GM18520 (cell line): ENCODE measurements around the gene APOL2.
"Not testable (repeated sequence)": the region's sequence is repeated elsewhere in the genome, so short reads cannot be mapped to it uniquely, and the experiment has no call there.

Experiments
- ATAC-seq: cut with Tn5 transposase; IDR thresholded peaks from one replicate; pipeline ENCODE4 v1.9.1; 2021; ENCODE audit not compliant: unreplicated experiment

The APOL2 gene

DNA sequence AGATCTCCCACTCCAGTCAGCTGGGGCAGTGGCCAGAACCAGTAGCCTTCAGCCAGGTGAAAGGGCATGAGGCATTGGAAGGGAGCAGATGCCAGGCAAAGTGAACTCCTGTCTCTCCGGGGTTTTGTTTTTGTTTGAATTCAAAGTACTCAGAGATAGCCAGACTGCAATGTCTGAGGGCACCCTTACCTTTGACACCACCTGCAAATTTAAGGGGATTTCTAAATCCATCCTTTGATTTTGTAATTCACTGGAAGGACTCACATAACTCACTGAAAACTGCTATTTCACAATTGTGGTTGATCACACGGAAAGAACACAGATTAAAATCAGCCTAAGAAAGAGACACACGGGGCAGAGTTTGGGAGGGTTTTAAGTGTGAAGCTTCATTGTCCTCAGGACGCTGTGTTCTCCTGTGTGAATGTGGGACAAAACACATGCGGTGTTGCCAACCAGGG lies 23.9 kb upstream of the APOL2 start:
- ATAC-seq: not testable (repeated sequence)

DNA sequence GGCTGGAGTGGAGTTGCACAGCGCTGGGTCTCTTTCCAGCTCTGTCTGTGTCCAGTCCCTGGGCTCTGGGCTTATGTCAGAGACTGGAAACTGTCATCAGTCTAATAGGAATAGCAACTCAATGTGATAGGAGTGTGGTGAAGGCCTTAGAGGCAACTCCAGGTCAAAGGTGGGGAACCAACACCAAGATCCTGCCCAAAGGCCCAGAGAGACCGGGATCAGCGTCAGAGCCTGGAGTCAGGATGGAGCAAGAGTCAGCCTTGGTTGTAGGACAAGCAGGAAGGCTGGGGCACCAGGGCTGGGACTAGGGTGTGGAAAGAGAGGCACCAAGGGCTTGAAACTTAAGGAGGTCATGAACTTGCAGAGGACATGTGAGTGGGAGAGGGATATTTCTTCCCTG lies 23.0 kb upstream of the APOL2 start:
- ATAC-seq: not testable (repeated sequence)

DNA sequence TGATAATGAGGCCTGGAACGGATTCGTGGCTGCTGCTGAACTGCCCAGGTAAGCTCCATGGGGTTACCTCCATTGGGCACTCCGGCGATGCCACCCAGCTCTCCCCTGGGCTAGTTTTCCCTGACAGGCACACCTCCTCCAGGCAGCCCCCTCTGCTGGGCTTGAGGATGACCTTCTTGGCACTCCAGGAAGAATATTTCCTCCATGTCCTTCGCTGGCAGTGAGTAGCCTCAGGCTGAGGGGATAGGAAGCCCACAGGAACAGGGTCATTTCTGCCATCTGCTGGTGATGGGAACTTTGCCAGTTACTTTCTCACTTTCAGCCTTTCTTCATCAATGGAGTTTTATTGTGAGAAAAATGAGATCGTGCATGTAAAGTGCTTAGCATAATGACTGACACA lies 22.3 kb upstream of the APOL2 start:
- not testable (repeated sequence) for ATAC-seq

DNA sequence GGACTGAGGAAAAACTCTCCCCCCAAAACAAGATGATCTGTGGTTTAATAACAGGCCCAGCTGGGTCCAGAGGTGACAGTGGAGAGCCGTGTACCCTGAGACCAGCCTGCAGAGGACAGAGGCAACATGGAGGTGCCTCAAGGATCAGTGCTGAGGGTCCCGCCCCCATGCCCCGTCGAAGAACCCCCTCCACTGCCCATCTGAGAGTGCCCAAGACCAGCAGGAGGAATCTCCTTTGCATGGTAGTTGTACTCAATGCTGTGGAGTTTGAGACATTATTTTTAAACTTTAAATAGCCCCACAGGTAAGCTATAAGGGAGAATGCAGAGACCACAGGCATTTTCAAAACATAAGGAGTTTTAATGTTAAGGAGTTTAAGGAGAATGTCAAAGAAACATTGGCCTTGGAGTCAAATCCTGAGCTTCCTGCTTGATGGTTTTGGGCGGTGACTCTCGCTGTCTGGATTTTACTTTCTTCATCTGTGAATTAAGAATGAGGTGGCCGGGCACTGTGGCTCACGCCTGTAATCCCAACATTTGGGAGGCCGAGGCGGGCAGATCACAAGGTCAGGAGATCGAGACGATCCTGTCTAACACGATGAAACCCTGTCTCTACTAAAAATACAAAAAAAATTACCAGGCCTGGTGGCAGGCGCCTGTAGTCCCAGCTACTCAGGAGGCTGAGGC lies 20.4 kb upstream of the APOL2 start:
- ATAC-seq: no peak

DNA sequence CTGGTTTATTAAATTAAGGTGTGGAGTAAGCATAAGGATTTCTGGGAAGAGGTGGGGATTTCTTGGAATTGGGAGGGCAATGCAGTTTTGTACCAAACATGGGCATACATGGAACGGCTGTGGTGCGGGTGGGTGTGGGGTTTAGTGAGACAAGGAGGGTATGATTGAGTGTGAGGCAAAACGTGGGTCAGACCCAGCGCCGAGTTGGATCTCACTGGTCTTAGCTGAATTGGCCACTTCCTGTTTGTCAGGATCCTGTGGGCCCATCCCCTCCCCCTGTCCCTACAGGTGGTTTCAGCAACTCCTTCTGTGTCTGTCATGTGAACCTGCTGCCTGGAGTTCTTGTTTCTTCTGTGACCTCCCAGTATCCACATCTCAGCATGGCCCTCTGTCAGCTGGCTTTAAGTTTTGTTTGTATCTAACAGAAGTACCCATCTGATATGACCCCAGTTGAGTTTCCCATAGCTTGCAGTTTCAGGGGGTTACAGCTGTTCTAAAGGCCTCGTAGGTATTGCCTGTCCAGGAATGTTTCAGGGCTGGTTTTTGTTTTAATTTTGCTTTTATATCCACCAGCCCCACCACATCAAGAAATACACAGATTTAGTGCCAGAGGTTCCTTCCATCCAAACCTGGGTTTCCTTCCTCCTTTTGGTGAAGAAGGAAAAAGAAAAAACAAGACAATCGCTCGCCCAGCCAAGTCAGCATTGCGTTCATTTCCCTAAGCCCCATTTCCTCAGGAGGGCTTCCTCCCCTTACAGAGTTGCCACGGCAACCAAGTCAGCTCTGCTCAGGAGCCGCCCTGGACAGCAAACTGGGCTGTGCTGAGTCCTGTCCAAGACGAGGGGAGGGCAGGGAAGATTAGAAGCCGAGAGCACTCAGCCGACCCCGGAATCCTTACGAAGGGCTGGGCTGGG lies 19.6 kb upstream of the APOL2 start:
- no peak for ATAC-seq

DNA sequence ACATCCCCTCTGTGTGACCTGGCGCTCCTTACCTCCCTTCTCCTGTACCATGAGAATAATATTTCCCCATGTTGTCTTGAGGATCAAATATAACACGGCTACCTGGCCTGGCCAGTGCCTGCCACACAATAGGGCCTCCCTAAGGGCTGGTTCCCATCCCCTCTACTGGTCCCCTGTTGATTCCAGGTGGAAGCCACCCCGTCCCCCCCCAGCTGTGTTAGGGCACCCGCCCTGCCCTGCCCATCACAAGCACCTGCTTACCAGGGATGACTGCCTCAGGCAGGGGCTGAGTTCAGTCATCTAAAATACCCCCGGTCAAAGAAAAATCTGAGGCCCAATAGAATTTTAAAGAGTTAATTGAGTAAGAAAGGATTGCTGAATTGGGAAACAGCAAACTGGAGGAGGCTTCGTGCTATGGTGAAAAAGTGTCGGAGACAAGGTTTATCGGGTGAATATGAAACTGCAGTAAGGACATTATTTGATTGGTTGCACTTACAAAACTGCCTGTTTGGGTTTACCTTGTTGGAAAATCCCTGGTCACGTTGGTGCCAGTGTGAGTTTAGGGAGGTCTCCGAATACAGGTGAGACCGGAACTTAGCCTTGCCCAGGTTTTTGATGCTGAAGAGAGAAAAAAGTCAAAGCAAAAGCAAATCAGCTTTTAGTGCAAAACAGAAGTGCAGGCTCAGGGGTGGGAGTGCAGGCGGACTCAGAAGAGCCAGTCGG lies 18.8 kb upstream of the APOL2 start:
- ATAC-seq: no peak

DNA sequence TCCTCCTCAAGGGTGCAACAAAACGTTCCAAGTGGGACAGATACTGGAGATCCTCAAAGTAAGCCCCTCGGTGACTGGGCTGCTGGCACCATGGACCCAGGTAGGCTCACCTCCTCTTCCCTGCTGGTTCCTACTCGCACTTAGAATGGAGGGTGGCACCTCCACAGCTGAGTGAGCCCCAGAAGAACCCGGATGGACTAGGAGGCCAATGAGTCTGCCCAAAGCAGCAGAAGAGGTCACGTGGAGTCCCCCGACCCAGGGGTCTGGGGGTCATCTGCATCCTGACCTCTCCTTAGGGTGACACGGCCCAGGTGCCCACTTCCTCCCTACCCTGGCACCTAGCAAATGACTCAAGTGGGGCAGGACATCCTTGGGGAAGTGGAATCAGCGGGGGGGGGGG lies 18.0 kb upstream of the APOL2 start:
- no peak for ATAC-seq

DNA sequence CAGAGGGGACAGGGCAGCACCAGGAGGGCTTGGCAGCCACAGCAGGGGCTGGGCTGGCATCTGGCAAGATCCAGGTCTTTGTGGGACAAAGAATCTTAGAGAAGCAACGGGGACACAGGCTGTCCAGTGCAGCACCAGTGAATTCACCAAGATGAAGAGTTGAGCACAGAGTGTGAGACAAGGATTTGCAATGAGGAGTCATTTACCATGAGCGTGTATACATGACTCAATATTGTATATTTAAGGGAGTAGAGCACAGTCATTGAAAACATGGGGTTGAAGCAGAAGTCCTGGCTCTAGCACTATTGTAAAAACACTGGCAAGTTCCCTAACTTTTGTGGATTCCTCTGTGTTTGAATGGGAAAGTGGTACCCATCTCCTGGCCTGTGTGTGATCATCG lies 17.2 kb upstream of the APOL2 start:
- no peak for ATAC-seq

DNA sequence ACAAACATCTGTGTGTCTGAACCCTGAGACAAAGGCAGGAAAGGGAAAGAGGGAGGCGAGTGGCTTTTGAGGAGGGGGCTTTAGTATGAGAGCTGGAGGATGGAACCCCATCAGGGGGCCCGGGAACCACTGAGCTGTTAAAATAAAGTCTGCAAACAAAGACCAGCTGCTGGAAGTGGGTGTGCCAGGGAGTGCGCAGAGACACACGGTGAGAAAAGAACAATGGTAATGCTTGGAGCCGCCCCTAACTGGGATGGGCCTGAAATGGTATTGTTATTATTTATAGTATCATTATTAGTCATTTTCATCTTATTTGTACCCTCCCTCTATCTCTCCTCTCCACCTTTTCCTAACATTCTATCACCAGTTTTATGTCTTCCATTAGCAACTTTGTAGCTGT lies 16.2 kb upstream of the APOL2 start:
- ATAC-seq: not testable (repeated sequence)

DNA sequence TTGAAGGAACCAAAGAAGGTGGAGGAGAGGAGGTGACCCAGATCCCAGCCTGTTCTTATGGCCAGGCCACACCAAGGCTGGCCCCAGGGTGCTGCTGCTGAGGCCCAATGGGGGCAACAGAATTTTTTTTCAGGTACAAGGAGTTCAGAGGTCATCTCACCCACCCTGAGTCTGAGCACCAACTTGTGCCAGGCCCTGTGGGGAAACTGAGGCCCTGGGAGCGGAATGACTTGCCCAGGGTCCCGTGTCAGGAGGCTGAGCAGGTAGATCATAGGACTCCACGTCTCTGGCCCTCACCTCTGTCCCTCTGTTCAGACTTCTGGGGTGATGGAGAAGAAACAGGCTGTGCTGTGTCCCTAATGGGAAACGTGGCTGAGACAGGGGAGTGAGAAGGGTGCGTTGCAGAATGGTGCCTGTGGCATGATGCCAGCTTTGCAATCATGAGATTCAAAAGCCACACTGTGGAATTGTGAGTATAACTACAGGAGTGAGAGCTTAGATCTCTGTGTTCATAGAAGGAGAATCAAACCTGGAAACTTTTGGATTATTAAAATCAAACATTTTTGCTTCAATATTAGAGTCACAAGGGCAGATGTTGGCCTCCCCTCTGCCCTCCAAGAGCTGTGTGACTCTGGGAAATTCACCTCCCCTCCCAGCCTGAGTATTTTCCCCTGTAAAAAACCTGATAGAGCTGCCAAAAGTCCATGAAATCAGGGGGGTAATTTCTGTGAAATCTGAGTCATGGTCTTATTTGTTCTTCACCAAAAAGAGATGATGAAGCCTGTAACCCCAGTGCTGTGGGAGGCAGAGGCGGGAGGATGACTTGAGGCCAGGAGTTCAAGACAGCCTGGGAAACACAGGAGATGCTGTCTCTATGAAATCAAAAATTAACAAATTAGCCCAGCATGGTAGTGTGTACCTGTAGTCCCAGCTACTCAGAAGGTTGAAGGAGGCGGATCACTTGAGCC lies 14.5 kb upstream of the APOL2 start:
- no peak for ATAC-seq

DNA sequence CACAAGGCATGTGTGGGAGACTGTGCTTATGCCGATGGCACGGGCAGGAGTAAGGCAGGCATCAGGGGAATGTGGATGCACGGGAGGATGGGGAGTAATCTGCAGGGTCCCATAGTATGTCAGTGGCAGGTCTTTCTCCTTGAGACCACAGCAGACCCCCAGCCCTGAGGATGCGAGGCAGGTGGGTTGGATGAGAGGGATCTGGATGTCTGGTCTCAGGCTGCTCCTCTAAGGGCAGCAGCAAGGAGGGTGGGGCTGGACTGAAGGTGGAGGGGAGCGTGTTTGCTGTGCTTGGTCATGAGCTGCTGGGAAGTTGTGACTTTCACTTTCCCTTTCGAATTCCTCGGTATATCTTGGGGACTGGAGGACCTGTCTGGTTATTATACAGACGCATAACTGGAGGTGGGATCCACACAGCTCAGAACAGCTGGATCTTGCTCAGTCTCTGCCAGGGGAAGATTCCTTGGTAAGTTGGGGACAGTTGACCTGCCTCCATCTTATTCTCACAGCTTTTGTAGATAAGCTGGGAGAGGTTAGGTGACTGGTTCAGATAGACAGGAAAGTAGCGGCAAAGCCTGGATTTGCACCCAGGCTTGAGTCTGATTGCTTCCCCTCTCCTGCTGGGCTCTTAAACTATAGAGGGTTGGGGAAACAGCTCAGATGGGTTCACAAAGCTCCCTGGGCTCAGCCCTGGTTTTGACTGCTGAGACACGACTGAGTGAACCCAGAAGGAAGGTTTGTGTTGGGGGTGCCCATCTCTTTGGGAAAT lies 13.6 kb upstream of the APOL2 start, which contains the start of gene APOL1:
Gene APOL1, plus strand, starts transcription at position 380 of the 769 bp plus-strand sequence. CDS start 1,823 bp downstream, outside the sequence.
- no peak for ATAC-seq

DNA sequence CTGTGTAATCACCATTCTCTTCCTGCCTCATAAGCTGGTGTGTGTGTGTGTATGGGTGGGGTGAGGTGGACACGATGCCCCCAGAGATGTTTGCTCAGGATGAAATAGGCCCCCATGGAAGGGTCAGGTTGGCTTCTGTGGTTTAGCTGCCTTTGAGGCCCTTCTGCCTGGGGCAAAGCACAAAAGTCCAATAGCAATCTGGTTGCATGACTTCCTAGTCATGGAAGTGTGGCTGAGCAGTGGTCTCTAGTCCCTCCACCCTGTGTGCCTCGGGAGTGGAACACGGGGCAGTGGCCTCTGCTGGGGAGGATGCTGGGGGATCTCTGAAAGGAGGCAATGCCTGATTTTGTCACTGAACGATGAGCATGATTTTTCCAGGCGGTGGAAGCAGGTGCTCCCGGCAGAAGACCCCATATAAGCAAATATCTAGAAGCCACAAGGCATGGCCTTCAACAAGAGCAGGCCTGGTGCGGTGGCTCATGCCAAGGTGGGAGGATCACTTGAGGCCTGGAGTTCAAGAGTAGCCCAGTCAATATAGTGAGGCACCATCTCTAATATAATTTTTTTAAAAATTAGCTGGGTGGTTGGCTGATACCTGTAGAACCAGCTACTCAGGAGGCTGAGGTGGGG lies 12.8 kb upstream of the APOL2 start:
- ATAC-seq: not testable (repeated sequence)

DNA sequence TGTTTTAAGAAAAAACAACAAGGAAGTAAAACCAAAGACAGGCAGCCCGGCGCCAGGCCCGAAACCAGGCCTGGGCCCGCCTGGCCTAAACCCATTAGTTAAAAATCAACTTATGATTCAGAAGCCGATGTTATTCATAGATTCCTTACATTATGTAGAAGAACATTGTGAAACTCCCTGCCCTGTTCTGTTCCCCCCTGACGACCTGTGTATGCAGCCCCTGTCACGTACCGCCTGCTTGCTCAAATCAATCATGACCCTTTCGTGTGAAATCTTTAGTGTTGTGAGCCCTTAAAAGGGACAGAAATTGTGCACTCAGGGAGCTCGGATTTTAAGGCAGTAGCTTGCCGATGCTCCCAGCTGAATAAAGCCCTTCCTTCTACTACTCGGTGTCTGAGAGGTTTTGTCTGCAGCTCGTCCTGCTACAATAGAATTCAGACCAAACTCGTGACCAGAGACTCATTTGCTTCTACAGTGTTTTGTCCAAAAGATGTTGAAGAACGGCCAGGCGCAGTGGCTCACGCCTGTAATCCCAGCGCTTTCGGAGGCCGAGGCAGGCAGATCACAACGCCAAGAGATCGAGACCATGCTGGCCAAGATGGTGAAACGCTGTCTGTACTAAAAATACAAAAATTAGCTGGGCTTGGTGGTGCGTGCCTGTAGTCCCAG lies 11.1 kb upstream of the APOL2 start:
- not testable (repeated sequence) for ATAC-seq

DNA sequence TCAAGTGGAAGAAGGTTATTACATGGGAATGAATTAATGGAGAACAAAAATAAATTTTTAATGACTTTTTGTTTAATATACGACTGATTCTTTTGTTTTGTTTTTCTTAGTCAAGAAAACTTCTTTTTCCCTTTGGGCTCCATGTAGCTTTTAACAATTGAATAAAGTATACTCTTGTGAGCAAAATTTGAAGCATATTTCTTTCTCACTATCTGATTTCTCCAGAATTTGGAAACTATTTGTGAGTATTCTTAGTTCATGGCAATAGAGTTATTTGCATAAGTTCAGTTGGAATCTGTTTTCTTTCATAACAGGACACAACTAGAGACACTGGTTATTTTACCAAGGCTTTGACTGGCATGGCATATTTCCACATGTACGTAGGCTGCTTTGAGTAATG lies 9.8 kb upstream of the APOL2 start:
- ATAC-seq: no peak

DNA sequence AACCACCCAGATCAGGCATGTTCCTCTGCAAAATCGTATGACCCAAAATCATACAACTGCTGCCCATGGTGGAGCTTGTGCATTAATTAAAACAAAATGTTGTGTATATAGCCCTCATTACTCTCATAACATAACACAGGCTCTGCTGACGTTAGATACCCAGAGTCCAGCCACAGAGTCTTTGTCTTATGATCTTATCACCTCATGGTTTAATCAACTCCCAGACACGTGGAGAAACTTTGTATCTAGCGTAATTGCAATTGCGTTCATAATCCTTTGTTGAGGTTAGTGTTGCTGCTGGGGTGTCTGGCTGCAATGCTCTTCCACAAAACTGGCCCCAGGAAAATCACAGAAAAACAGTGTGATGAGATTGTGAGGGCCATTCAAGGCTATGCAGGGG lies 8.6 kb upstream of the APOL2 start:
- ATAC-seq: no peak

DNA sequence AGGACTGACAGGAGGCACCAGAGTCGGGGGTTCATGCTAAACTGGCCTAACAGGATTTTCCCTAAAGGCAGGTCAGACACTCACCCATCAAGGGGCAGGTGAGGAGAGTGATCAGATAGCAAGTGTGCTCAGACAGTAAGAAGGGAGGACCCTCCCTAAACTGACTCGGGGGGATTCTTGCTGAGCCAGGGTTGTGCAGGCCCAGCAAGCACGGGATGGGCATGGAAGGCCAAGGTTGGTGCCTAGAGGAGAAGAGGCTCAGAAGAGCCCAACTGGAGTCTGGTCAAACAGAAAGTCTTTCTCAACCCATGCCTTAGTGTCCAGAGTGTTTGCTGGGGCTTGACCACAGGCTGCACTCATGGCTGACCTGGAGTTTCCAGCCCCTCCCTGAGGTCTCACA lies 7.4 kb upstream of the APOL2 start:
- ATAC-seq: no peak

DNA sequence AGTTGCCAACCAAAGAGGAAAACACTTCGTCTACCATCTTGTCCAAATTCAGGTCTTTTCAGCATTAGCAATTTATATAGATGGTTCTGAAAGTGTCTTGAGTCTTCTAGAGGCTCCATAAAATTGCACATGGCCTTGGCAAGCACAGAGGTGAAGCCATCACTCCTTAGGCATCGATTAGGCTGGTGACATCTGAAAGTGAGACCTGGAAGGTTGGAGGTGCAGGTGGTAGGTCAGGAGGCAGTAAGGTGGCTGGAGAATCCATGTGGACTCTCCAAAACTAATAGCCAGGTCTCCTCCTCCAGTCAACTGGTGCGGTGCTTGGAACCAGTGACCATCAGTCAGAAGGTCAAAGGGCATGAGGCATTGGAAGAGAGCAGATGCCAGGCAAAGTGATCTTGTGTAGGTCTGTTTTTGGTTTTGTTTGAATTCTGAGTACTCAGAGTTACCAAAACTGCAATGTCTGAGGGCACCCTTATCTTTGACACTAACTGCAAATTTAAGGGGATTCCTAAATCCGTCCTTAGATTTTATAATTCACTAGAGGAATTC lies 6.6 kb upstream of the APOL2 start:
- ATAC-seq: no peak
